HL-60 (cell line): ENCODE data around the gene SPDYE2B.
A peak's percentile ranks its signal among the peaks of the same experiment; 100 is the strongest.
"Not testable (repeated sequence)": the region's sequence is repeated elsewhere in the genome, so short reads cannot be mapped to it uniquely, and the experiment has no call there.

ENCODE experiments used
- DNase-seq, 2 experiments: peaks; one replicate each; pipeline ENCODE4 v3.0.0-alpha.2; 2010 to 2020; ENCODE audit warnings: low read depth in 1 of 2, low spot score in 1 of 2
- H3K27ac ChIP-seq: fragments of 250-450 bp; sonication (Bioruptor Pico); replicated peaks from 2 replicates; pipeline ENCODE4 v1.5.1; 2020; ENCODE audit warnings: mild to moderate bottlenecking, moderate library complexity
- H3K27me3 ChIP-seq: fragments of 250-450 bp; sonication (Bioruptor Pico); 2 replicates; pipeline ENCODE4 v1.5.1; 2021; ENCODE audit warnings: mild to moderate bottlenecking, moderate library complexity; ENCODE audit not compliant: insufficient read depth, poor library complexity, severe bottlenecking
- H3K4me3 ChIP-seq: replicated peaks from 2 replicates; pipeline ENCODE4 v1.5.1; 2011; ENCODE audit warnings: mild to moderate bottlenecking, control low read depth, low read length; ENCODE audit not compliant: insufficient read depth

Gene SPDYE2B

DNA sequence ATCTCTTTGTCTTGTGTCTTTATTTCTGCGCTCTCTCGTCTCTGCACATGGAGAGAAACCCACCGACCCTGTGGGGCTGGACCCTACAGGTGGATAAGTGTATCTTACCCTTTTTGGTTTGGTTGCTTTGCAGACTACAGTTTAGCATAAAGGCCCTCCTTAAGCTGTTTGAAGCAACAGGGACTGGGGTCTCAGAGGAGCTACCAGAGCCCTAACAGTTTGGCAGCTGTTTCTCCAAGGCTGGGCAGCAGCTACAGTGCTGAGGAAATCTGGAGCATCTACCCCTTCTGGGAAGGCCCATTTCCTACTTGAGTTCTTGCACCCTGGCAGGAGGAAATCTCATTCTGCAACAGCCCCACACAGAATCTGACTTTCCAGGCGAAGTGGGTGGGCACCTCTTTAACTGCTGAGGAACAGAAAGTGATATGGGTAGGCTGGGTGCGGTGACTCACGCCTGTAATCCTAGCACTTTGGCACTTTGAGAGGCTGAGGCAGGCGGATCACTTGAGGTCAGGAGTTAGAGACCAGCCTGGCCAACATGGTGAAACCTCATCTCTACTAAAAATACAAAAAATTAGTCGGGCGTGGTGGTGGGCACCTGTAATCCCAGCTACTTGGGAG is 23.4 kb downstream of the SPDYE2B start:
- H3K27ac ChIP-seq, H3K4me3 ChIP-seq, DNase-seq, H3K27me3 ChIP-seq: not testable (repeated sequence)

- H3K27me3 ChIP-seq, H3K4me3 ChIP-seq, DNase-seq, H3K27ac ChIP-seq: not testable (repeated sequence)
Observed at GRCh38 chr7:102675545-102675944, 25.4 kb downstream of the SPDYE2B start.

- not testable (repeated sequence) for H3K4me3 ChIP-seq, DNase-seq, H3K27me3 ChIP-seq, H3K27ac ChIP-seq
Observed at GRCh38 chr7:102680780-102681179, 30.7 kb downstream of the SPDYE2B start.

- not testable (repeated sequence) for H3K4me3 ChIP-seq, H3K27me3 ChIP-seq, DNase-seq, H3K27ac ChIP-seq
Observed at GRCh38 chr7:102682560-102682959, 32.4 kb downstream of the SPDYE2B start.

- not testable (repeated sequence) for H3K4me3 ChIP-seq, H3K27ac ChIP-seq, DNase-seq, H3K27me3 ChIP-seq
Observed at GRCh38 chr7:102688299-102689036, 38.3 kb downstream of the SPDYE2B start.

DNA sequence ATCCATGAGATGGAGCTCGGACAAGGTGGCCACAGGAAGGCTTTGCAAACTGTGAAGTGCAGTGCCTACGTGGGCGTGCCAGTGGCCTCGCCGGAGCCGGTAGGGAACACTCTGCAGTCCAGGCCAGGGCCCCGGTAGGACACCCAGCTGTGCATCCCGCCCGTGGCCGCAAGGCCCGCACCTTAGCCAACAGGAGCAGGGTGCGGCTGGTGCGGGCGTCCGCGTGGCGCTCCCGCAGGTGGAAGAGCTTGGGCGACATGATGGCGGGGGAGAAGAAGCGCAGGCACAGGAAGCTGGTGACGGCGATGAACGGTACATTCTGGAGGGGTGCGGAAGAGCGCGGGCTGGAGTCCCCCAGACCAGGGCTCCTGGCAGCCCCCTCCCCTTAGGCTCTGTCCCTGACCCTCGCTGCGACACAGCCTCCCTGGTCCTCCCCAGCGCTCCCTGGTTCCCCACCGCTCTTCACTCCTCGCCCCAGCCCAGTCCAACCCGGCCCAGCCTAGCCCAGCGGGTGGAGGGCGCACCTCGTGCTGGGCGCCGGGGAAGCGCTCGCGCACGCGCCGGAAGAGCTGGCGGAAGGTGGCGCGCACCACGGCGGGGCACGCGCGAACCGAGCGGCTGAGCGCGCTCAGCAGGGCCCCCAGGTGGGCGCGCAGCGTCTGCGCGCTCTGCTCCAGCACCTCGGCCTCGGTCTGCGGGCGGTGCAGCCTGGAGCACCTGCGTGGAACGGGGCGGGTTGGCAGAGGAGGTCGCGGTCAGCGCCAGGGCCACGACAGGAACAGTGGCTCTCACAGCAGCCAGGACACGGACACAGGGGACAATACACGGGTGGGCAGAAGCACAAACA is 39.5 kb downstream of the SPDYE2B start:
- H3K27me3 ChIP-seq, H3K27ac ChIP-seq, DNase-seq: not testable (repeated sequence)
- H3K4me3 ChIP-seq, result 0 out of 2 replicates have a peak overlapping the region, but pooled peaks have one; percentile 16

DNA sequence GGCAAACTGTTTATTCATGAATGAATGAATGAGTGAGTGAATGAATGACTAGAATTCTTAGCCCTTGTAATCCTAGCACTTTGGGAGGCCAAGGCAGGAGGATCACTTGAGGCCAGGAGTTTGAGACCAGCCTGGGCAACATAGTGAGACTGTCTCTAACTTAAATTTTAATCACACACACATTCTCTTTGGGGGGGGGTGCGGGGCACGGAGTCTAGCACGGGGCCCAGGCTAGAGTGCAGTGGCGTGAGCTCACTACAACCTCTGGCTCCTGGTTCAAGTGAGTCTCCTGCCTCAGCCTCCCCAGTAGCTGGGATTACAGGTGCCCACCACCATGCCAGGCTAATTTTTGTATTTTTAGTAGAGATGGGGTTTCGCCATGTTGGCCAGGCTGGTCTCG is 40.5 kb downstream of the SPDYE2B start:
- H3K27ac ChIP-seq, H3K4me3 ChIP-seq, H3K27me3 ChIP-seq, DNase-seq: not testable (repeated sequence)

DNA sequence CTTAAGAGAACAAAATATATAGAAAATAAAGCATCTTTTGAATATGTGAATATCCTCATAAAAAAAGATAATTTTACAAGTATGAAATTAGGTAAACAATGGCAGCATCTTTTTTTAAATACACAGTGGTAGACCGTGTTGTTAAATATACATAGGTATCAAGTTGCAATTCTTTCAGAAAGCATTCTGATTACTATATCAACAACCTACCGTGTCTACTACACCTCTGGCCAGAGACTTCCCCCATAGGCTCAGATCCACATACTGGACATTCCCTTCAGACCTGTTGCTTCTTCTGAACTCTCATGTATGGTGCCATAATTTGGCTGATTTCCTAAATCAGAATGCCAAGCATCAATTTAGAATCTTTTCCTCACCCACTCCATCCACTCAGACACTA is 43.9 kb downstream of the SPDYE2B start:
- H3K27ac ChIP-seq, DNase-seq, H3K27me3 ChIP-seq, H3K4me3 ChIP-seq: not testable (repeated sequence)

DNA sequence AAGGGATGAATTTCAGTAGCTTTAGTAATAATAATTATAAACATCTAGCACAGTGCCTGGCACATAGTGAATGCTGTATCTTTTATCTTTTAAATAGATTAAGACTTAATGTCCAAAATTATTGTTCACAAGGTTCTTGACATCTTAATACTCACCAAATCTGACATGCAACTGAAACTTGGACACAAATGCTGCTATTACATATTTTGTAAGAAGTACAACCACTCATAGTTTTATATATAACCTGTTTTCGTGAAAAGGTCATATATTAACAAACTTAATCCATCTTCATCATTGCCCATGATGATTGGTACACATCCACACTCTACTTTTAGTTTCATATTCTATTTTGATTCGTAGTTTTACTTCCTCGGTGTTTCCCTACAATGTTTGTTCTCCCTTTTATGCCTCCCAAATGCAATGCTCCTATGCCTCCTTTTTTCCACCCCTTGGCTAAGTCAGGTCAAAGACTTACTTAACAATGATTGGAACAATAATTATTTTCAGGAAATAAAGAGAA is 45.0 kb downstream of the SPDYE2B start:
- not testable (repeated sequence) for H3K27ac ChIP-seq, H3K4me3 ChIP-seq, DNase-seq

DNA sequence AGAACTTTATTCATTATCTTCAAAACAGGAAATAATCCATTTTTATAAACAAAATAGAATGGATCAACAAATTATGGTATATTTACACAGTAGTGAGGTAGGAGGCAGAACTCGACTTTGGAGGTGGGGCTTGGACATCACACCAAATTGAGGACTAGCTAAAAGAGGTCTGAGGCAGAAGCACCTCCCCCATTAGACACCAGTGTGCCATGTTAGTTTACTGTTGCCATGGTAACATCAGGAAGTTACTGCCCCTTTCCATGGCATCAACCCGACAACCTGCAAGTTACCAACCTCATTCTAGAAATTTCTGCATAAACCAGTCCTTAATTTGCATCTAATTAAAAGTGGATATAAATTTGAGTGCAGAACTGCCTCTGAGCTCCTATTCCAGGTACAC is 45.9 kb downstream of the SPDYE2B start:
- not testable (repeated sequence) for H3K27ac ChIP-seq, H3K4me3 ChIP-seq, DNase-seq, H3K27me3 ChIP-seq

More for the DNA sequence above, 45.0 kb downstream of the SPDYE2B start:
- not testable (repeated sequence) for H3K27me3 ChIP-seq

DNA sequence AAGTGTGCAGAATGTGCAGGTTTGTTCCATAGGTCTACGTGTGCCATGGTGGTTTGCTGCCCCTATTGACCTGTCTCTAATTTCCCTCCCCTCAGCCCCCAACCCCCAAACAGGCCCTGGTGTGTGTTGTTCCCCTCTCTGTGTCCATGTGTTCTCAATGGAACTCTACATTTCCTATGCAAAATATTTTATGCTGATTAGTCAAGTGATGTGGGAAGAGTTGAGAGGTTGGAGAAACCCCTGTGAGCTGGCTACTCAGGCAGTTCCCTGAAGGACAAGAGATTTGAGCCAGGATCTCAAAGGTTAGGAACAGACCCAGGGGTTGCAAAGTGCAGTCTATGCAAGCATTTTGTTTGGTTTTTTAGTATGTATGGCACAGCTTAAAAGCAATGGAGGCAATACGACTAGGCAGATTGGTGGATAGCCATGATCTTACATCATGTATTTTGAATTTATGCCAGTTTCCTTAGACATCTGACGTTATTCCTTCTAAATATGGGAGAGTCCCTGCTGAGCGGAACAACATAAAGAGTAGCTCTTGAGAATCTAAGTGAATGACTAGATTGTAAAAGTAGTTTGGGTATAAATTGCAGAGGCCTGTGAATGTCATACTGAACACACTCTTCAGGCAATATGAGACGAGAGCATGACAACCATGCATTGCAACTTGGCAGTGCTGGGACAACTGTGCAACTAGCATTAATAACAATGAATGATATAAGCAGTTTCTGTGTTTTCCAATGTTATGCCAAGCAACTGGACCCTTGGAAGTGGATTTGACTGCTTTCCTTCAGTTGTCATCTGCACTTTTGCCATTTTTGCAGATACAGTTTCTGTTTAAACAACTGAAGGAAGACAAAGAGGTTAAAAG is 47.8 kb downstream of the SPDYE2B start:
- not testable (repeated sequence) for H3K4me3 ChIP-seq, H3K27ac ChIP-seq, DNase-seq, H3K27me3 ChIP-seq

- not testable (repeated sequence) for H3K4me3 ChIP-seq, H3K27me3 ChIP-seq, H3K27ac ChIP-seq, DNase-seq
Observed at GRCh38 chr7:102698962-102699750, 49.0 kb downstream of the SPDYE2B start.
